DMS79 treated with DMSO at 0.1 percent for 48 hours (cell line): ENCODE results near the gene EMSY.
"Not testable (repeated sequence)": the region's sequence is repeated elsewhere in the genome, so short reads cannot be mapped to it uniquely, and the experiment has no call there.

Experiments used
- DNase-seq: peaks from one replicate; lab custom pipeline; 2025; lab: John Stamatoyannopoulos, UW

Gene EMSY

DNA sequence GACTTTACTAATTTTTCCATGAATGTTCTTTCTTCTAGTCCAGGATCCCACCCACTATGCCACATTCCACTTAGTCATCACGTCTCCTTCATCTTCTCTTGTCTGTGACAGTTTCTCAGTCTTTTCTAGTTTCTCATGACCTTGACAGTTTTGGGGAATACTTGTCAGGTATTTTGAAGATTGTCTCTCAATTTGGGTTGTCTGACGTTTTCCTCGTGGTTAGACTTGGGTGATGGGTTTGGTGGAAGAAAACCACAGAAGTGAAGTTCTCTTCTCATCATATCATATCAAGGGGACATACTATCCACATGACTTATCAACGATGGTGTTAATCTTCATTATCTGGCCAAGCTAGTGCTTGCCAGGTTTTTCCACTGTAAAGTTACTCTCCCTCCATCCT is 123.3 kb downstream of the EMSY start:
- no peak for DNase-seq

GRCh38 chr11:76568621-76569020 is 123.8 kb downstream of the EMSY start:
- DNase-seq = no peak

GRCh38 chr11:76572181-76572875 is 127.5 kb downstream of the EMSY start:
- not testable (repeated sequence) for DNase-seq

DNA sequence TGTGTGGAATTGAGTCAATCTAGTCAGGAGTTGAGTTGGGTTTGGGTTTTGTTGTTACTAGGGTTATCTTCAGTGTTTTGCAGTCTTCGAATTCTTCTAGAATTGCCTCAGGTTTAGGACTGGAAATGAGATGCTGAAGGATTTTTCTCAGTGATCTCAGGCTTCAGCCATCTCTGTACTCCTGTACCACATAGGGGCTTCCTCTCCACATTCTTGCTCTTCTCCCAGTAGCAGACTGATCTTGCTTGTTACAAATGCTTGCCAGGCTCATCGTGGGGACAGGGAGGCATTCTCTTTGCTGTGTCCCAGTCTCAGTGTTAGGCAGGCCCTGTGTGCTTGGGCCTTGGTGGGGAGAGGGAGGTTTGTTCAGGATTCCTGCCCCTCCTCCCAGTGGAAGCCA is 129.6 kb downstream of the EMSY start:
- DNase-seq = no peak

DNA sequence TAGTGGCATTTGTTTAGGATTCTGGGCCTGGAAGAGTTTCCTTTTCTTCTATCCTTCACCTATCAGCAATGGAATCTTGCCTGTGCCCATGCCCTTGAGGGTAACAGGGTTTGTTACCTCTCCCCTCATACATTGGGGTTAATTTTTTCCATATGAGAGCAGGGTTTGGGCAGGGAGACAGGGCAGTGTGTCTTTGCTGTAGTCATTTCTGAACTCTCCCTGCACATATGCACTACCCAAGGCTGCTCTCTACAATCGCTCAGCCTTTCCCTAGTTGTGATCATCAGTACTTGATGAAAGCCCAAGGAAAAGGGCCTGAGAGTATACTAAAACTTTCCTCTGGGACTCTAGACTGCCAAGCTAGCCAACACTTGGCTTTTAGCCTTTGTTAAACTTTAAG is 130.1 kb downstream of the EMSY start:
- DNase-seq = no peak

DNA sequence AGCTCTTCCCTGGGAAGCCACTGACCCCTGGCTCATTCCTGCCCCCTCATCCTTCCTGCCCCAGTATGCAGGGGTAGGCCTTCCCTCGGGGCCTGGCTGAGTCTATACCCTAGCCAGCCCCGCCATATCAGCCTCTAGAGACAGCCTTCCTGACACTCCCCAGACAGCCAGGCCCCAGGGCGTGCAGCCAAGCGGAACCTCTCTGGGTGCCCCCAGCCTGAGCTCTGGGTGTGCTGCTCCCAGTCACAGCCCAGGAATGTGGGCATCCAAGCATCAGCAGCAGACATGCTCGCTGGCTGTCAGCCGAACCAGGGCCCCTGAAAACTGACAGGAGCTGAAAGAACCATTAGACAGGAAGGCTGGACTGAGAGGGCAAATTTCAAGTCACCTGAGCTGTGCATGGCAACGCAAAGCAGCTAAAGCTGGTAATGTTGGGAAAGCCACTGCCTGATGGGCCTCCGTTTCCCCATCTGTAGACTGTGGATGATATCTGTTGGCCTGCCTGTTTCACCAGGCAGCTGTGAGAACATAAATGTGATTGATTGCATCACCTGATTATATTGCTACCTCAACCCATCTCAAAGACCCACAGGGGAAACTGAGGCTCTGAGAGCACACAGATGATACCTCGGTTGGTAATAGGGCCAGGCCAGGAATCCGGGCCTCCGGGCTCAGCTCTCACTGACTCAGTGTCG is 132.6 kb downstream of the EMSY start:
- DNase-seq = no peak

GRCh38 chr11:76577921-76578653 is 133.3 kb downstream of the EMSY start:
- DNase-seq = no peak

- DNase-seq = no peak
Measured at GRCh38 chr11:76578654-76579055, 133.8 kb downstream of the EMSY start.

GRCh38 chr11:76579056-76579751 is 134.4 kb downstream of the EMSY start:
- no peak for DNase-seq

DNA sequence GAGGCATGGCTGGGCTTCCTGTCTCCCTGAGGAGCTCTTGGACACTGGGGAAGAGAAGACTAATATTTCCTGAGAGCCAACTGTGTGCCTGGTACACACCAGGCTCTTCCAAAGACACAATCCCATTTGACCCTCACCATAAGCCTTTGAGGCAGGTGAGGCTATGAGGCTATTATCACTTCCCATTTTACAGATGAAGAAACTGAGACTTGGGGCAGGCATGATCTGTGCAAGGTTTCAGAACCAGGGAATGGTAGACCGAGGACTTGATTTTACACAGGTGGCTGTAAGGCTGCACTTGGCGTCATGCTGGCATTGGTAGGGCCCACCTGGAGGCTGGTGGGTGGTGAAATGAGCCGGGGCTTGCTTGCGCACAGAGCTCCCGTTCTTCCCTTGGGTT is 134.9 kb downstream of the EMSY start:
- DNase-seq = no peak

- DNase-seq = not testable (repeated sequence)
Measured at GRCh38 chr11:76582471-76582870, 137.7 kb downstream of the EMSY start.

DNA sequence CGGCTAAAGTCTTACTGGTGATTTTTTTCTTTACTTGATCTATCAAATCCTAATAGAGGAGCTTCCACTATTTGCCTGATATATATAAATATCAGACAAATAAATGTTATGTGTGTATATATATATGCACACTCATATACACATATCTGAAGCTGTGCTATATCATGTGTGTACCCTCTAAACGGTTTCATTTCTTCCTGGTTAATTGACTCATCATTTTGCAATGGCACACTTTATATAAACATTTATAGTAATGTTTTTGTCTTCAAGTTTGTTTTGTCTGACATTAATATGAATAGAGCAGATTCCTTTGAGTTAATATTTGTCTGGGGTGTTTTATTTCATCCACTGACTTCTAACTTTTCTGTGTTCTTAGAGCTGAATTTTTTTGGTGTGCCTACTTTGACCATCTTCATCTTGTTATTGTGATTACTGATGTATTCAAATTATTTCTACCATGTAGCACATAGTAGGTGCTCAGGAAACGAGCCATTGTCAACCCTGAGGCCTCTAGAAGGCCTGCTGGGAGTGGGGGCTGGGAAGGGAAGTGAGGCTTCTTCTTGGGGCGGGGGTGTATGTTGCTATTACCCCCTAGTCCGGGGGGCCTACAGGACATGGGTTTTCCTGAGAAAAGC is 143.1 kb downstream of the EMSY start:
- no peak for DNase-seq

- DNase-seq = no peak
Measured at GRCh38 chr11:76588455-76589325, 143.9 kb downstream of the EMSY start.

GRCh38 chr11:76589477-76589876 is 144.7 kb downstream of the EMSY start:
- no peak for DNase-seq

DNA sequence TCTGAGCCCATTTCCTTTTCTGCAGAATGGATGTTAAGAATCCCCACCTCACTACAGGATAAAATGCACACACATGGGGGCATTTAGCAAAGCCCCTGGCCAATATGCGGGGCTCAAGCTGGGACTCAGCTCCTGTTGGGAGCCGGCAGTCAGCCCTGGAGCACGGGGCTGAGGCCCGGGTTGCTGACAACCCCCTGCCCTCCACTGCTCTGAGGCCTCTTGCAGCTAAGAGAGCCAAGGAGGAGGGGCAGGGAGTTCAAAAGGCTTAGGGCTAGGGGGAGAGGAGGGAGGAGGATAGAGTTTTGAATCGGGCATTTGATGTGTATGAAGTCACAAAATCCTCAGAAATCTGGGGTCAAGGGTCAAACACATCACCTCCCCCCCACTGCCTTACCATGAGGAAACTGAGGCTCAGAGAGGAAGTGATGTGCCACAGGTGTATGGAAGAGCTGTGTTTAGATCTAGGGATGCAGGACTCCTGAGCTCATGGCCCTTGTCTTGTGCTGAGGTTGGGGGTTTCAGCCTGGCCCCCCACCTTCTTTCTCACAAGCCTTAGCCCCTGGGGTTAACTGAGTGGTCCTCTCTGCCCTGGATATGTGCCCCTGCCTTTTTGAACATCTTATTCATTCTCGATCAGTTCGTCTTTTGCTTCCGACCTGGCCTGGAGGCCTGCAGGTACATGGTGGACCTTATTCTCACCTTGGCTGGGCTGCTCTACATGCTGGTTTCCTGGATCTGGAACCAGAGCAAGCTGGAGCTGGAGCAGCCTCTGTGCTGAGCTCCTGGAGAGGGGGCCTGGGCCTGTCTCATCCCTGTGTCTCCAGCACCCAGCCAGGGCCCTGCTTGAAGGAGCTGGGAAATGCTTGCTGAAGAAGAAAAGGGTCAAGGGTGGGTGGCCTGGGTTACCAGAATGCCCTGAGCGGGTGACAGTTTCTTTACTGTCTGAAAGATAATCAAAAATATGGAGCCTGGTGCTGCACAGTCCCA is 145.4 kb downstream of the EMSY start:
- no peak for DNase-seq

GRCh38 chr11:76591416-76591815 is 146.6 kb downstream of the EMSY start:
- no peak for DNase-seq

- DNase-seq = no peak
Measured at GRCh38 chr11:76592025-76592914, 147.5 kb downstream of the EMSY start.

DNA sequence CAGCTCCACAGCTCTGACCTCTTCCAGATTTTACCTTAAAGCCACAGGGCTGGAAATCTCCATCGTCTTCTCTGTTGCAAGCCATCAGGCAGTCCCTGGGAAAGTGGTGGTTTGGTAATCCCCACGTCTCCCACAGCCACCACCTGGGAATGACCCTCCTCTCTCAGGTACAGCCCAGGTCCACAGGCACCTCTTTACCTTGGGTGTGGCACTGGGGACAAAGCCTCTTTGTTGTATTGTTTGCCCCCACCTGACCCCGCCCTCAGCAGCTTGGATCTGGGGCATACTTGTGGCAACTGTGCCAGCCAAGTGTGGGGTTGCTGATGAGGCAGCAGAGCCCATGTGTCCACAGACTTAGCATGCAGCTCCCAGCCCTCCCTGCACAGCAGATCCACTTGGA is 148.1 kb downstream of the EMSY start:
- no peak for DNase-seq

DNA sequence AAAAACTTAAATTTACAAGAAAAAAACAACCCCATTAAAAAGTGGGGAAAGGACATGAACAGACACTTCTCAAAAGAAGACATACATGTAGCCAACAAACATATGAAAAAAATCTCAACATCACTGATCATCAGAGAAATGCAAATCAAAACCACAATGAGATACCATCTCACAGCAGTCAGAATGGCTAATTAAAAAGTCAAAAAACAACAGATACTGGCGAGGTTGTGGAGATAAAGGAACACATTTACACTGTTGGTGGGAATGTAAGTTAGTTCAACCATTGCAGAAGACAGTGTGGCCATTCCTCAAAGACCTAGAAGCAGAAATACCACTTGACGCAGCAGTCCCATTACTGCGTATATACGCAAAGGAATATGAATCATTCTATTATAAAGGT is 150.3 kb downstream of the EMSY start:
- DNase-seq = not testable (repeated sequence)
